OCI-LY7 (cell line): ENCODE results near the gene ARHGAP24. TPM values are rescaled to one million over a fixed set of nuclear protein-coding genes. Genes with fewer than 3 reads are reported as not detected.

Experiments
- BruUV-seq: library from RNA; stranded (reverse); fragments of 400-500 nt; replicated peaks from 2 replicates; lab custom pipeline; 2021; lab: Mats Ljungman, UMichigan
- CTCF ChIA-PET: fragments of 300-600 bp; sonication (Branson Sonifier 250); formaldehyde crosslinking; loops from one replicate; lab custom pipeline; 2022; ENCODE audit warnings: antibody characterized with exemption; ENCODE audit not compliant: unreplicated experiment; lab: Charles Lee
- POLR2A ChIA-PET: fragments of 300-600 bp; sonication (Branson Sonifier 250); formaldehyde crosslinking; loops from one replicate; lab custom pipeline; 2022; ENCODE audit warnings: antibody characterized with exemption; lab: Charles Lee
- DNase-seq: peaks from one replicate; pipeline ENCODE4 v3.0.0-alpha.2; 2015; ENCODE audit warnings: low spot score
- H2AFZ ChIP-seq: fragments of 200-600 bp; sonication (generic), shearing (Covaris generic); 2 replicates; pipeline ENCODE4 v1.6.1; 2014; ENCODE audit warnings: mild to moderate bottlenecking, antibody characterized with exemption, low read length, moderate library complexity
- H3K27ac ChIP-seq: fragments of 200-600 bp; sonication (generic); 2 replicates; pipeline ENCODE4 v1.5.1; 2014; ENCODE audit warnings: mixed run types, low read depth, mild to moderate bottlenecking, moderate library complexity, low read length, inconsistent platforms; ENCODE audit not compliant: poor library complexity, severe bottlenecking
- H3K36me3 ChIP-seq: fragments of 200-600 bp; sonication (generic); 2 replicates; pipeline ENCODE4 v1.6.1; 2014; ENCODE audit warnings: mild to moderate bottlenecking, antibody characterized with exemption, low read length, moderate library complexity, mixed read lengths; ENCODE audit not compliant: insufficient read depth
- H3K4me1 ChIP-seq: fragments of 200-600 bp; sonication (generic); 2 replicates; pipeline ENCODE4 v1.5.1; 2014; ENCODE audit warnings: mild to moderate bottlenecking, low read length; ENCODE audit not compliant: insufficient read depth, poor library complexity, severe bottlenecking
- H3K4me2 ChIP-seq: fragments of 200-600 bp; sonication (generic); 2 replicates; pipeline ENCODE4 v1.6.1; 2014; ENCODE audit warnings: mild to moderate bottlenecking, low read length
- H3K4me3 ChIP-seq: fragments of 200-600 bp; sonication (generic); 2 replicates; pipeline ENCODE4 v1.5.1; 2014; ENCODE audit warnings: mild to moderate bottlenecking, low read depth, low read length; ENCODE audit not compliant: poor library complexity, severe bottlenecking
- H3K79me2 ChIP-seq: fragments of 200-600 bp; sonication (generic); 2 replicates; pipeline ENCODE4 v1.6.1; 2016; ENCODE audit warnings: low read depth, mild to moderate bottlenecking, low read length, moderate library complexity, mixed read lengths; ENCODE audit not compliant: insufficient read depth
- H3K9me2 ChIP-seq: fragments of 200-600 bp; sonication (generic); 2 replicates; pipeline ENCODE4 v1.6.1; 2016; ENCODE audit warnings: mild to moderate bottlenecking, low read length, mixed read lengths; ENCODE audit not compliant: insufficient read depth
- H3K9me3 ChIP-seq: fragments of 200-600 bp; sonication (generic); 2 replicates; pipeline ENCODE4 v1.6.1; 2014; ENCODE audit warnings: mild to moderate bottlenecking, mixed run types, low read length, mixed read lengths
- H4K20me1 ChIP-seq: fragments of 200-600 bp; sonication (generic); 2 replicates; pipeline ENCODE4 v1.6.1; 2014; ENCODE audit warnings: mild to moderate bottlenecking, antibody characterized with exemption, low read length, moderate library complexity, mixed read lengths; ENCODE audit not compliant: insufficient read depth
- CTCF ChIP-seq: fragments of 200-600 bp; sonication (generic); conservative IDR thresholded peaks from 2 replicates; pipeline ENCODE4 v1.5.1; 2014; ENCODE audit warnings: mild to moderate bottlenecking, antibody characterized with exemption, low read length, moderate library complexity, mixed read lengths
- EZH2phosphoT487 ChIP-seq: fragments of 200-600 bp; sonication (generic); IDR thresholded peaks from 2 replicates; pipeline ENCODE4 v1.6.1; 2018; ENCODE audit warnings: low read depth, borderline replicate concordance, mild to moderate bottlenecking, mixed run types, antibody characterized with exemption, low read length, moderate library complexity, mixed read lengths
- intact Hi-C: fragments of 100-400 bp; cut with micrococcal nuclease; formaldehyde crosslinking; loops from one replicate; pipeline ENCODE4 v1.10.0; 2022; ENCODE audit not compliant: unreplicated experiment
- total RNA-seq, 2 experiments: library from RNA; depleted of rRNA in 1 of 2; stranded (reverse); fragments of >200 nt in 1 of 2; shearing (Covaris generic) in 1 of 2; gene quantifications; 2 replicates each; pipeline ENCODE4 v1.2.3, GENCODE V29; 2014 to 2022

ARHGAP24 gene
- total RNA-seq, 2 experiments from 2014 or later = 0.88 to 4.4 TPM

GRCh38 chr4:85512446-85513205 lies 37.7 kb downstream of the ARHGAP24 start:
- Histone ChIP-seq H4K20me1 (no peaks in the 10 kb centered on the region), H3K4me1 (no peaks in the 10 kb centered on the region), H3K79me2 (no peaks in the 10 kb centered on the region), H3K36me3 (no peaks in the 10 kb centered on the region), H3K4me2 (no peak overlapping the region), H3K9me3 (no peaks in the 10 kb centered on the region), H2AFZ (no peak overlapping the region), H3K27ac (no peak overlapping the region), H3K9me2 (no peaks in the 10 kb centered on the region), H3K4me3 (no peak overlapping the region)
- ChIA-PET POLR2A (interaction anchor here (0.7 to 1.4 kb wide), 4 partner anchors 13 to 271 kb away, joined by 3 to 7 read pairs (median 3); no protein-coding TSS in a partner anchor), CTCF (no interaction called here)
- no peak for TF ChIP-seq CTCF
- TF ChIP-seq EZH2phosphoT487 = no peak
- intact Hi-C loops = no loop called here
- DNase-seq = no peak
- no TSS peak for BruUV-seq

GRCh38 chr4:85514117-85514516 lies 39.2 kb downstream of the ARHGAP24 start:
- CTCF ChIA-PET = no interaction called here
- no peaks in the 10 kb centered on the region for H3K9me3 ChIP-seq
- POLR2A ChIA-PET = interaction anchor here (0.6 to 1.0 kb wide), 4 partner anchors 13 to 216 kb away, joined by 3 to 5 read pairs (median 4); no protein-coding TSS in a partner anchor
- no peaks in the 10 kb centered on the region for H4K20me1 ChIP-seq
- no peak for TF ChIP-seq EZH2phosphoT487
- TF ChIP-seq CTCF = no peak
- no peaks in the 10 kb centered on the region for H3K36me3 ChIP-seq
- H2AFZ ChIP-seq = no peak overlapping the region
- H3K27ac ChIP-seq = no peak overlapping the region
- DNase-seq = no peak
- no peaks in the 10 kb centered on the region for H3K4me1 ChIP-seq
- no peaks in the 10 kb centered on the region for H3K79me2 ChIP-seq
- H3K4me3 ChIP-seq = no peak overlapping the region
- intact Hi-C loops = no loop called here
- no peaks in the 10 kb centered on the region for H3K9me2 ChIP-seq
- H3K4me2 ChIP-seq = no peak overlapping the region
- BruUV-seq = no TSS peak

- intact Hi-C loops = no loop called here
- no peaks in the 10 kb centered on the region for H3K4me1 ChIP-seq
- POLR2A ChIA-PET = interaction anchor here (0.6 to 1.0 kb wide), 6 partner anchors 22 to 554 kb away, joined by 3 to 5 read pairs (median 3); no protein-coding TSS in a partner anchor
- no peaks in the 10 kb centered on the region for H3K9me2 ChIP-seq
- H3K9me3 ChIP-seq = no peaks in the 10 kb centered on the region
- H3K79me2 ChIP-seq = no peaks in the 10 kb centered on the region
- CTCF ChIA-PET = no interaction called here
- no peak for DNase-seq
- no peak overlapping the region for H2AFZ ChIP-seq
- H3K4me3 ChIP-seq = no peak overlapping the region
- no TSS peak for BruUV-seq
- H3K4me2 ChIP-seq = no peak overlapping the region
- no peaks in the 10 kb centered on the region for H4K20me1 ChIP-seq
- TF ChIP-seq CTCF (no peak), EZH2phosphoT487 (no peak)
- no peak overlapping the region for H3K27ac ChIP-seq
- no peaks in the 10 kb centered on the region for H3K36me3 ChIP-seq
Measured at GRCh38 chr4:85514783-85515182, 39.8 kb downstream of the ARHGAP24 start.
